Glutamatergic neuron (in vitro differentiated cells): Measurements from ENCODE around the gene KSR1. TPM values are rescaled to one million over a fixed set of nuclear protein-coding genes. Genes with fewer than 3 reads are reported as not detected.
"Not testable (repeated sequence)": the region's sequence is repeated elsewhere in the genome, so short reads cannot be mapped to it uniquely, and the experiment has no call there.

Experiments used
- DNase-seq: peaks from one replicate; pipeline ENCODE4 v3.0.0; 2022
- H3K27ac Mint-ChIP-seq: one replicate; pipeline ENCODE4 v1.8.0; 2020; ENCODE audit warnings: mild to moderate bottlenecking, mixed read lengths, inconsistent platforms; ENCODE audit not compliant: unreplicated experiment
- H3K27me3 Mint-ChIP-seq: one replicate; pipeline ENCODE4 v1.8.0; 2020; ENCODE audit warnings: mild to moderate bottlenecking, moderate library complexity, mixed read lengths, inconsistent platforms; ENCODE audit not compliant: unreplicated experiment
- H3K36me3 Mint-ChIP-seq: one replicate; pipeline ENCODE4 v1.8.0; 2020; ENCODE audit warnings: mild to moderate bottlenecking, mixed read lengths, inconsistent platforms; ENCODE audit not compliant: unreplicated experiment
- H3K4me1 Mint-ChIP-seq: one replicate; pipeline ENCODE4 v1.8.0; 2020; ENCODE audit warnings: mild to moderate bottlenecking, low read depth, mixed read lengths, inconsistent platforms; ENCODE audit not compliant: unreplicated experiment
- H3K4me3 Mint-ChIP-seq: one replicate; pipeline ENCODE4 v1.8.0; 2020; ENCODE audit warnings: mild to moderate bottlenecking, mixed read lengths, inconsistent platforms; ENCODE audit not compliant: unreplicated experiment
- H3K9me3 Mint-ChIP-seq: one replicate; pipeline ENCODE4 v1.8.0; 2020; ENCODE audit warnings: mild to moderate bottlenecking, moderate library complexity, mixed read lengths, inconsistent platforms; ENCODE audit not compliant: unreplicated experiment
- total RNA-seq: library from RNA; stranded (reverse); fragmentation: NEBNext Ultra II Directional; extraction: Animal tissue kit (Norgen Biotek cat#: 25700); gene quantifications from one replicate; pipeline ENCODE4 v1.2.1, GENCODE V29; 2021; ENCODE audit not compliant: unreplicated experiment
- TF ChIP-seq, protein P1 (sequence below): fragments of 200-600 bp; sonication (generic); IDR thresholded peaks from one replicate; pipeline ENCODE4 v1.5.0; 2021; ENCODE audit not compliant: partially characterized antibody, unreplicated experiment

KSR1 gene
- total RNA-seq, 1 donor from 2014 or later, result 203 TPM

DNA sequence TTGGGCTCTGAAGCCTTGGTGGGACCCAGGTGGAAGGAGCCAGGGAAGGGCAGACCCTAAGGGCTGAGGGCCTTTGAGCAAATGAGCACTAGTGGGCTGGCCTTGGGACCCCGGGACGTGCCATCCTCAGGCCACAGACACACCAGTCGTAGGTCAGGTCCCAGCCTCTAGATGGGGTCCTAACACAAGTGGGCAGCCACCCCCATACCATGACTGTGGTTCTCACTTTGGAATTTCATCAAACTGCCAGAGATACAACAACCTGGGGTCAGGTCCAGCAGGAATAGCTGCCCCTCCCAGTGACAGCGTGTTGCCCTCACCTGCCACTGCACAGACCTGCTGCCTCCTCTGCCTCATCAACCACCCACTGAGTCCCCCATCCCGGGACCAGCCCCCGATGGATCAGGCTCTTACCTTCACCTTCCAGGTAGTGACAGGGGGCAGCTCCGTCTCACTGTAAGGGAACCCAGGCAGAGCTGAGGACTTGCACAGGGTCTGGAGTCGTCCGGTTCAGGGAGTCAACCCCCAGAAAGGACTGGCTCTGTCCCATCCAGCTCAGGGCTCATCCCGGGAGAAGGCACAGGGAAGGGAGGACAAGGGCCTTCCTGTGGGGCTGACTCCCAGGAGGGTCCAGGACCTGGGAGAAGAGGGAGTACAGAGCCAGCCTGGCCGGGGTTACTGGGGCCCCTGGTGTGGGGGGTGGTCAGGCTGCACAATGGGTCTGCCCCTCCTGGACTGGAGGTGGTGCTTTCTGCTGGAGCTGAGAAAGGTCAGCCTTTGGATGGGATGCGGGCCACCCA, 214.7 kb downstream of the KSR1 start:
- no peak overlapping the region for H3K27ac Mint-ChIP-seq
- no peak overlapping the region for H3K4me3 Mint-ChIP-seq
- peaks cover 3% of the 10 kb centered on the region for H3K9me3 Mint-ChIP-seq
- no peak for DNase-seq
- no peaks in the 10 kb centered on the region for H3K36me3 Mint-ChIP-seq
- TF ChIP-seq, protein P1, sequence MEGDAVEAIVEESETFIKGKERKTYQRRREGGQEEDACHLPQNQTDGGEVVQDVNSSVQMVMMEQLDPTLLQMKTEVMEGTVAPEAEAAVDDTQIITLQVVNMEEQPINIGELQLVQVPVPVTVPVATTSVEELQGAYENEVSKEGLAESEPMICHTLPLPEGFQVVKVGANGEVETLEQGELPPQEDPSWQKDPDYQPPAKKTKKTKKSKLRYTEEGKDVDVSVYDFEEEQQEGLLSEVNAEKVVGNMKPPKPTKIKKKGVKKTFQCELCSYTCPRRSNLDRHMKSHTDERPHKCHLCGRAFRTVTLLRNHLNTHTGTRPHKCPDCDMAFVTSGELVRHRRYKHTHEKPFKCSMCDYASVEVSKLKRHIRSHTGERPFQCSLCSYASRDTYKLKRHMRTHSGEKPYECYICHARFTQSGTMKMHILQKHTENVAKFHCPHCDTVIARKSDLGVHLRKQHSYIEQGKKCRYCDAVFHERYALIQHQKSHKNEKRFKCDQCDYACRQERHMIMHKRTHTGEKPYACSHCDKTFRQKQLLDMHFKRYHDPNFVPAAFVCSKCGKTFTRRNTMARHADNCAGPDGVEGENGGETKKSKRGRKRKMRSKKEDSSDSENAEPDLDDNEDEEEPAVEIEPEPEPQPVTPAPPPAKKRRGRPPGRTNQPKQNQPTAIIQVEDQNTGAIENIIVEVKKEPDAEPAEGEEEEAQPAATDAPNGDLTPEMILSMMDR, result no peak
- H3K4me1 Mint-ChIP-seq, result no peaks in the 10 kb centered on the region
- peaks cover 10% of the 10 kb centered on the region for H3K27me3 Mint-ChIP-seq

DNA sequence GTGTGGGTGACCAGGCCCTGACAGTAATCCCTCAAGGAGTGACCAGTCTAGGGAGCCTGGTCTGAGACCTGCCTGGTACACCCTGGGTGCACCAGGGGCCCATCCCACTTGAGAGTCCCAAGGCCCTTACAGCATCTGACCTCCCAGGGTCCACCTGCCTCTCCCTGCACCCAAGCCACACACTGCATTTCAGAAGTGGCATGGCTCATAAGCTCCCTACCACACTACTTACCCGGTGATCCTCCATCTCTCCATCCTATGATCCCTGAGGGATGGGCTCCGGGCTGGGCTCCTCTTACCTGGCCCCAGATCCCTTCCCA, 215.3 kb downstream of the KSR1 start:
- TF ChIP-seq, protein P1, result no peak
- no peaks in the 10 kb centered on the region for H3K36me3 Mint-ChIP-seq

DNA sequence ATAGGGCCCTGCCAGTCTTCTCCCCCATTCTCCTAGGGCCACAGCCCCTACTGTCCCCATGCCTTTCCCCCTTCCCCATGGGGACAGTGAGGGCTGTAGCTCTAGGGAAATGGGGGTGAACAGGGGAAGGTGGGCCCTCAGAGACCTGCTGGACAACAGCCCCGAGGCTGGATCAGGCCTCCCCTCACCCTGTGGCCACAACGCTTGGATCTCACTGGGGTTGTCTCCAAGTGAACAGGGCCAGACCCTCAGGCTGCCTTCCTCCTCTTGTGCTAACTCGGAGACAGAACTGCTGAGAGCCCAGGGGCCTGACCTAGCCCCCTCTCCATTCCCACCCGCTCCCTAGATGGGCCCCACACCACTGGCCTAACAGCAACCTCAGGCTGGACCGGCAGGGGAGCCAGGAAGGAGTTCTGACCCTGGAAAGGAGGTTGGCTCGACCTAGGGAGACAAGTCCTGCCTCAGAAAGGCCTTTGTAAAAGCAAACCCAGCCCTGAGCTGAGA, 215.8 kb downstream of the KSR1 start:
- H3K4me3 Mint-ChIP-seq, DNase-seq: not testable (repeated sequence)

More for the DNA sequence above, 215.3 kb downstream of the KSR1 start:
- no peak overlapping the region for H3K4me3 Mint-ChIP-seq
- no peaks in the 10 kb centered on the region for H3K4me1 Mint-ChIP-seq
- H3K27me3 Mint-ChIP-seq, result peaks cover 11% of the 10 kb centered on the region
- H3K27ac Mint-ChIP-seq, result no peak overlapping the region
- DNase-seq, result no peak
- peaks cover 3% of the 10 kb centered on the region for H3K9me3 Mint-ChIP-seq

DNA sequence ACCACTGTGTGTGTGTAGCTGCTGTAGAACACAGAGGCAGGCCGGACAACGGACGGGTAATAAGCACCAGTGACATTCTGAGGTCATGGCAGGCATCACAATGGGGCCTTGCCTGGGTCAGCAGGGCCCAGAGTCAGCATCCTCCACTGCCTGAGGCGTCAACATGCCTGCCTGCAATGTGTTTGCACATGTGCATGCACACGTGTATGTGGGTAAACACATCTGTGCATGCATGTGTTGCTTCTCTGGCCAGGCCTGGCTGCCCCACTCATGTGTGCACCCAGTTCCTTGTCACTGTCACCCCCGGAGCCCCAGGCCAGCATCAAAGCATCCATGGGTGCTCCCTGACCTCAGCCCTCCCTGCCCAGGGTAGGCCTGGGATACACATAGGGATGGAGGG, 218.1 kb downstream of the KSR1 start:
- no peak for DNase-seq
- no peak overlapping the region for H3K27ac Mint-ChIP-seq
- peaks cover 8% of the 10 kb centered on the region for H3K27me3 Mint-ChIP-seq
- H3K4me1 Mint-ChIP-seq, result no peaks in the 10 kb centered on the region
- H3K4me3 Mint-ChIP-seq, result no peak overlapping the region
- TF ChIP-seq, protein P1, result no peak
- no peaks in the 10 kb centered on the region for H3K36me3 Mint-ChIP-seq
- peaks cover 3% of the 10 kb centered on the region for H3K9me3 Mint-ChIP-seq

More for the DNA sequence above, 215.8 kb downstream of the KSR1 start:
- H3K27me3 Mint-ChIP-seq, result peaks cover 11% of the 10 kb centered on the region
- H3K9me3 Mint-ChIP-seq, H3K27ac Mint-ChIP-seq, H3K4me1 Mint-ChIP-seq, H3K36me3 Mint-ChIP-seq: not testable (repeated sequence)

Other genes starting within 250 kb of the KSR1 start
- gene WSB1, start 162.3 kb upstream of the KSR1 start, total RNA-seq, result 633 TPM
- gene LGALS9, start 174.7 kb downstream of the KSR1 start, total RNA-seq, result 6.5 TPM